Measurements from ENCODE around the gene MYZAP. TPM values are rescaled to one million over a fixed set of nuclear protein-coding genes. Genes with fewer than 3 reads are reported as not detected.

The MYZAP gene
- total and polyA plus RNA-seq, 2 of the 4 experiments (the other 2 are of a cell fraction), result not detected

DNA sequence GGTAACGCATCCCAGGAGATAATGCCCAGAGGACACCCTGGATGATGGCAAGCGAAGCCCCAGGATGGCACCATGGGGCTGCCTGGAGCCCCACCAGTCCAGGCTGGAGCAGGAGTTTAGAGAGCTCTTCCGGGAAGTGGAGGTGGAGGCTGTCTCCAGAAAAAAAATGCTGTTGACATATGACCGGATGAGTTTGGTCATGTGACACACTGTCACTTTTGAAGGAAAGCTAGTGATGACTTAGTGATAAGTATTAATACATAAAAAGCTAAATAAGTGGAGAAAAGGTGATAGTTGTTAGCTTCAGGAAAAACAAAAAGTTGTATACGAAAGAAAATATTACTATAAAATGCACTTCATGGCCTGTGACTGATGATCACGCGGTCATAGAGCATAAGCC is 20.0 kb upstream of the MYZAP start:
- TF ChIP-seq, protein P1, sequence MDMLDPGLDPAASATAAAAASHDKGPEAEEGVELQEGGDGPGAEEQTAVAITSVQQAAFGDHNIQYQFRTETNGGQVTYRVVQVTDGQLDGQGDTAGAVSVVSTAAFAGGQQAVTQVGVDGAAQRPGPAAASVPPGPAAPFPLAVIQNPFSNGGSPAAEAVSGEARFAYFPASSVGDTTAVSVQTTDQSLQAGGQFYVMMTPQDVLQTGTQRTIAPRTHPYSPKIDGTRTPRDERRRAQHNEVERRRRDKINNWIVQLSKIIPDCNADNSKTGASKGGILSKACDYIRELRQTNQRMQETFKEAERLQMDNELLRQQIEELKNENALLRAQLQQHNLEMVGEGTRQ (IDR thresholded peaks at IDR 0.05; ENCODE audit: low read depth, low read length), result no peak; the same call in 1 of the 2 replicates
- TF ChIP-seq CHD1 (IDR thresholded peaks at IDR 0.05; ENCODE audit: low read depth, low read length) (no peak), RFX5 (IDR thresholded peaks at IDR 0.05; ENCODE audit: low read depth, low read length) (no peak), BHLHE40 (IDR thresholded peaks at IDR 0.05; ENCODE audit: low read depth, low read length) (no peak), POLR2A (IDR thresholded peaks at IDR 0.05; ENCODE audit: low read depth, low read length) (no peak), MXI1 (IDR thresholded peaks at IDR 0.05; ENCODE audit: borderline replicate concordance, low read depth, low read length) (no peak), MAFK (IDR thresholded peaks at IDR 0.05; ENCODE audit: low read depth, low read length) (no peak), NFE2L2 (IDR thresholded peaks at IDR 0.05; ENCODE audit: low read depth, low read length) (no peak), RCOR1 (IDR thresholded peaks at IDR 0.05; ENCODE audit: insufficient replicate concordance, low read length) (no peak), CEBPB (IDR thresholded peaks at IDR 0.05; ENCODE audit: low read depth, low read length) (no peak), FOS (IDR thresholded peaks at IDR 0.05; ENCODE audit: low read depth, low read length) (no peak), RAD21 (IDR thresholded peaks at IDR 0.05; ENCODE audit: low read length) (no peak)
- TF ChIP-seq, protein P2, sequence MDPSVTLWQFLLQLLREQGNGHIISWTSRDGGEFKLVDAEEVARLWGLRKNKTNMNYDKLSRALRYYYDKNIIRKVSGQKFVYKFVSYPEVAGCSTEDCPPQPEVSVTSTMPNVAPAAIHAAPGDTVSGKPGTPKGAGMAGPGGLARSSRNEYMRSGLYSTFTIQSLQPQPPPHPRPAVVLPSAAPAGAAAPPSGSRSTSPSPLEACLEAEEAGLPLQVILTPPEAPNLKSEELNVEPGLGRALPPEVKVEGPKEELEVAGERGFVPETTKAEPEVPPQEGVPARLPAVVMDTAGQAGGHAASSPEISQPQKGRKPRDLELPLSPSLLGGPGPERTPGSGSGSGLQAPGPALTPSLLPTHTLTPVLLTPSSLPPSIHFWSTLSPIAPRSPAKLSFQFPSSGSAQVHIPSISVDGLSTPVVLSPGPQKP (IDR thresholded peaks at IDR 0.05; ENCODE audit: borderline replicate concordance, low read depth, low read length), result no peak
- TF ChIP-seq, protein P3, sequence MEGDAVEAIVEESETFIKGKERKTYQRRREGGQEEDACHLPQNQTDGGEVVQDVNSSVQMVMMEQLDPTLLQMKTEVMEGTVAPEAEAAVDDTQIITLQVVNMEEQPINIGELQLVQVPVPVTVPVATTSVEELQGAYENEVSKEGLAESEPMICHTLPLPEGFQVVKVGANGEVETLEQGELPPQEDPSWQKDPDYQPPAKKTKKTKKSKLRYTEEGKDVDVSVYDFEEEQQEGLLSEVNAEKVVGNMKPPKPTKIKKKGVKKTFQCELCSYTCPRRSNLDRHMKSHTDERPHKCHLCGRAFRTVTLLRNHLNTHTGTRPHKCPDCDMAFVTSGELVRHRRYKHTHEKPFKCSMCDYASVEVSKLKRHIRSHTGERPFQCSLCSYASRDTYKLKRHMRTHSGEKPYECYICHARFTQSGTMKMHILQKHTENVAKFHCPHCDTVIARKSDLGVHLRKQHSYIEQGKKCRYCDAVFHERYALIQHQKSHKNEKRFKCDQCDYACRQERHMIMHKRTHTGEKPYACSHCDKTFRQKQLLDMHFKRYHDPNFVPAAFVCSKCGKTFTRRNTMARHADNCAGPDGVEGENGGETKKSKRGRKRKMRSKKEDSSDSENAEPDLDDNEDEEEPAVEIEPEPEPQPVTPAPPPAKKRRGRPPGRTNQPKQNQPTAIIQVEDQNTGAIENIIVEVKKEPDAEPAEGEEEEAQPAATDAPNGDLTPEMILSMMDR (conservative IDR thresholded peaks at IDR 0.05; ENCODE audit: low read depth, low read length), result no peak
- Histone ChIP-seq H3K18ac (ENCODE audit: low read depth, low read length) (no peak overlapping the region), H3K9ac (ENCODE audit: low read depth, low read length) (no peak overlapping the region), H2AFZ (replicated peaks; ENCODE audit: low read length, poor library complexity) (no peak overlapping the region), H3K56ac (ENCODE audit: extremely low read depth, insufficient read depth, low read length) (no peak overlapping the region), H3K4me3 (ENCODE audit: insufficient read depth, low read depth, low read length) (no peak overlapping the region), H4K20me1 (ENCODE audit: insufficient read depth, low read length) (no peaks in the 10 kb centered on the region), H2BK20ac (ENCODE audit: low read depth, low read length) (no peak overlapping the region), H3K14ac (replicated peaks; ENCODE audit: low read depth, low read length) (no peak overlapping the region), H3K4ac (ENCODE audit: low read depth, low read length) (no peak overlapping the region), H3K79me1 (ENCODE audit: low read depth in 1 of 2, low read length in 2 of 2) (no peaks in the 10 kb centered on the region), H3K36me3 (ENCODE audit: control insufficient read depth, insufficient read depth, low read length) (no peaks in the 10 kb centered on the region), H3K23ac (ENCODE audit: low read depth, low read length) (no peak overlapping the region), H4K5ac (ENCODE audit: low read depth, low read length) (no peak overlapping the region), H3K9me1 (ENCODE audit: insufficient read depth, low read length) (no peaks in the 10 kb centered on the region), H2BK5ac (ENCODE audit: low read depth, low read length, poor library complexity, severe bottlenecking) (no peak overlapping the region), H3K4me2 (ENCODE audit: low read depth, low read length) (no peak overlapping the region), H2AK9ac (replicated peaks; ENCODE audit: low read depth, low read length, poor library complexity) (no peak overlapping the region), H4K8ac (ENCODE audit: low read depth in 2 of 2, low read length in 2 of 2) (no peak overlapping the region), H3K4me1 (ENCODE audit: control insufficient read depth, insufficient read depth, low read length) (no peaks in the 10 kb centered on the region), H4K91ac (ENCODE audit: insufficient read depth, low read depth, low read length) (no peak overlapping the region), H2AK5ac (ENCODE audit: low read depth, low read length) (no peak overlapping the region), H3K9me3 (ENCODE audit: control insufficient read depth, insufficient read depth, low read length) (no peaks in the 10 kb centered on the region), H2BK120ac (ENCODE audit: low read depth, low read length) (no peak overlapping the region), H2BK15ac (ENCODE audit: low read depth, low read length) (no peak overlapping the region), H3K27ac (ENCODE audit: insufficient read depth, low read length) (no peak overlapping the region), H3K27me3 (ENCODE audit: control insufficient read depth, insufficient read depth, low read length) (peaks cover 6% of the 10 kb centered on the region)
- DNase-seq, result no peak
- ChIA-PET CTCF (interaction anchor here (0.5 kb wide), 1 partner anchor 179 kb away, joined by 3 read pairs; no protein-coding TSS in a partner anchor), POLR2A (ENCODE audit: unreplicated experiment) (no interaction called here)
- dilution Hi-C loops (cut with HindIII; ENCODE audit: low sequenced_read_pairs, unreplicated experiment), result no loop called here
- no TSS peak for BruUV-seq (replicated peaks)
- no peak for ATAC-seq (ENCODE audit: low read depth)
- WGBS, 2 experiments (ENCODE audit: extremely low coverage in 2 of 2, insufficient read length in 1 of 2), result 83% methylated on average over 2 of the region's 7 CpGs; no CpG with 5 or more reads in 1 of the 2 experiments
- intact Hi-C loops (cut with micrococcal nuclease), result no loop called here
- in situ Hi-C loops (cut with MboI; ENCODE audit: low sequenced_read_pairs), result no loop called here
